Mesothelial cell of epicardium (in vitro differentiated cells): ENCODE data around the gene ARHGAP8. TPM values are rescaled to one million over a fixed set of nuclear protein-coding genes. Genes with fewer than 3 reads are reported as not detected.
A peak's percentile ranks its signal among the peaks of the same experiment; 100 is the strongest.

Experiments
- DNase-seq, 2 experiments: peaks; one replicate each; pipeline ENCODE4 v3.0.0; 2021; ENCODE audit warnings: low spot score in 2 of 2; ENCODE audit not compliant: unreplicated experiment in 2 of 2
- H3K27ac Mint-ChIP-seq: 2 replicates; pipeline ENCODE4 v1.8.0; 2021; ENCODE audit warnings: mixed read lengths
- H3K27me3 Mint-ChIP-seq: 2 replicates; pipeline ENCODE4 v1.8.0; 2021; ENCODE audit warnings: low read depth, mixed read lengths
- H3K36me3 Mint-ChIP-seq: 2 replicates; pipeline ENCODE4 v1.8.0; 2021; ENCODE audit warnings: mixed read lengths
- H3K4me1 Mint-ChIP-seq: 2 replicates; pipeline ENCODE4 v1.8.0; 2021; ENCODE audit warnings: mixed read lengths
- H3K4me3 Mint-ChIP-seq: 2 replicates; pipeline ENCODE4 v1.8.0; 2021; ENCODE audit warnings: mild to moderate bottlenecking, moderate library complexity, mixed read lengths
- H3K9me3 Mint-ChIP-seq: 2 replicates; pipeline ENCODE4 v1.8.0; 2021; ENCODE audit warnings: mixed read lengths
- total RNA-seq: library from RNA; stranded (reverse); gene quantifications from 3 replicates; pipeline ENCODE4 v1.2.1, GENCODE V29; 2021
- TF ChIP-seq, protein P1 (sequence below): fragments of 200-600 bp; sonication (generic); IDR thresholded peaks from one replicate; pipeline ENCODE4 v1.5.0; 2021; ENCODE audit warnings: antibody characterized with exemption; ENCODE audit not compliant: unreplicated experiment

ARHGAP8 gene
- total RNA-seq, 1 donor from 2014 or later = 166 TPM

- DNase-seq = no peak
- Mint-ChIP-seq H3K4me1 (peaks cover under 1% of the 10 kb centered on the region), H3K9me3 (no peaks in the 10 kb centered on the region), H3K36me3 (peaks cover 6% of the 10 kb centered on the region), H3K4me3 (no peak overlapping the region), H3K27ac (no peak overlapping the region), H3K27me3 (no peaks in the 10 kb centered on the region)
- TF ChIP-seq, protein P1, sequence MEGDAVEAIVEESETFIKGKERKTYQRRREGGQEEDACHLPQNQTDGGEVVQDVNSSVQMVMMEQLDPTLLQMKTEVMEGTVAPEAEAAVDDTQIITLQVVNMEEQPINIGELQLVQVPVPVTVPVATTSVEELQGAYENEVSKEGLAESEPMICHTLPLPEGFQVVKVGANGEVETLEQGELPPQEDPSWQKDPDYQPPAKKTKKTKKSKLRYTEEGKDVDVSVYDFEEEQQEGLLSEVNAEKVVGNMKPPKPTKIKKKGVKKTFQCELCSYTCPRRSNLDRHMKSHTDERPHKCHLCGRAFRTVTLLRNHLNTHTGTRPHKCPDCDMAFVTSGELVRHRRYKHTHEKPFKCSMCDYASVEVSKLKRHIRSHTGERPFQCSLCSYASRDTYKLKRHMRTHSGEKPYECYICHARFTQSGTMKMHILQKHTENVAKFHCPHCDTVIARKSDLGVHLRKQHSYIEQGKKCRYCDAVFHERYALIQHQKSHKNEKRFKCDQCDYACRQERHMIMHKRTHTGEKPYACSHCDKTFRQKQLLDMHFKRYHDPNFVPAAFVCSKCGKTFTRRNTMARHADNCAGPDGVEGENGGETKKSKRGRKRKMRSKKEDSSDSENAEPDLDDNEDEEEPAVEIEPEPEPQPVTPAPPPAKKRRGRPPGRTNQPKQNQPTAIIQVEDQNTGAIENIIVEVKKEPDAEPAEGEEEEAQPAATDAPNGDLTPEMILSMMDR = no peak
Observed at GRCh38 chr22:44730490-44731356, 21.7 kb upstream of the ARHGAP8 start.

DNA sequence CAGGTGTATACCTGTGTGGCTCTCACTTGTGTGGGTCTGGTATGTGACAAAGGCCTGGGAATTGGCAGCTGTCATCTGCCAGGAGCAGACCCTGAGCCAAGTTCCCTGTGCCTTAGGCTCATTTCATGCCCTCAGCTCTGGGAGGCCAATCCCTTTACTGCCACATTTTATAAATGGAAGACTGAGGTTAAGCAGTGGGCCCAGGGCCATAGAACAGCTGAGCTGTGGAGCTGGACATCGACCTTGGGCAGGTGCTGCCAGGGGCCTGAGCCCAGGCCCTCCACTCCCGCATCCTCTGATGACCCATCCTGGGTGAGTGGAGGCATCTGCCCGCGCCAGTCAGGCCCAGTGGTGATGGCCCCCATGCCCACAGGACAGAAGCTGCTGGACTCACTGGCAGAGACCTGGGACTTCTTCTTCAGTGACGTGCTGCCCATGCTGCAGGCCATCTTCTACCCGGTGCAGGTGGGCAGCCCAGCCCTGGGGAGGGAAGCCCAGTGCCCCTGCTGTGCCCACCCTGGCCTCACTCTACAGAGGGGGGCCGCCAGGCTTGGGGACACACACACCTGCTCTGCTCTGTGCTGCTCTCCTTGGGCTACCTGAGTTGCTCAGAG is 20.9 kb upstream of the ARHGAP8 start:
- TF ChIP-seq, protein P1 = no peak
- Mint-ChIP-seq H3K4me3 (no peak overlapping the region), H3K4me1 (peaks cover 4% of the 10 kb centered on the region), H3K36me3 (peaks cover 4% of the 10 kb centered on the region), H3K27me3 (no peaks in the 10 kb centered on the region), H3K9me3 (no peaks in the 10 kb centered on the region), H3K27ac (no peak overlapping the region)
- no peak for DNase-seq

GRCh38 chr22:44732017-44732561 is 20.3 kb upstream of the ARHGAP8 start:
- Mint-ChIP-seq H3K9me3 (no peaks in the 10 kb centered on the region), H3K4me3 (no peak overlapping the region), H3K27me3 (no peaks in the 10 kb centered on the region), H3K36me3 (peaks cover 4% of the 10 kb centered on the region), H3K4me1 (peaks cover 4% of the 10 kb centered on the region), H3K27ac (no peak overlapping the region)
- DNase-seq = no peak
- TF ChIP-seq, protein P1 = no peak

- Mint-ChIP-seq H3K27ac (peak overlapping the region; percentile 25), H3K4me3 (no peak overlapping the region), H3K36me3 (peaks cover 4% of the 10 kb centered on the region), H3K27me3 (no peaks in the 10 kb centered on the region), H3K9me3 (no peaks in the 10 kb centered on the region), H3K4me1 (peaks cover 4% of the 10 kb centered on the region)
- TF ChIP-seq, protein P1 = no peak
- DNase-seq = no peak
Observed at GRCh38 chr22:44732661-44733060, 19.7 kb upstream of the ARHGAP8 start.

GRCh38 chr22:44733426-44734106 is 18.8 kb upstream of the ARHGAP8 start:
- no peak for DNase-seq
- H3K27me3 Mint-ChIP-seq = no peaks in the 10 kb centered on the region
- TF ChIP-seq, protein P1 = no peak
- H3K4me3 Mint-ChIP-seq = no peak overlapping the region
- no peak overlapping the region for H3K27ac Mint-ChIP-seq
- no peaks in the 10 kb centered on the region for H3K9me3 Mint-ChIP-seq
- peaks cover 4% of the 10 kb centered on the region for H3K36me3 Mint-ChIP-seq
- H3K4me1 Mint-ChIP-seq = peaks cover 9% of the 10 kb centered on the region
